ENCODE measurements around the gene RAB8B. TPM values are rescaled to one million over a fixed set of nuclear protein-coding genes. Genes with fewer than 3 reads are reported as not detected.

RAB8B gene
- total and polyA plus RNA-seq, 9 of the 15 experiments (the other 6 are each of a cell fraction or from before 2014, with no cell fraction given) = 7.8 to 32.1 (median 24.2) TPM

DNA sequence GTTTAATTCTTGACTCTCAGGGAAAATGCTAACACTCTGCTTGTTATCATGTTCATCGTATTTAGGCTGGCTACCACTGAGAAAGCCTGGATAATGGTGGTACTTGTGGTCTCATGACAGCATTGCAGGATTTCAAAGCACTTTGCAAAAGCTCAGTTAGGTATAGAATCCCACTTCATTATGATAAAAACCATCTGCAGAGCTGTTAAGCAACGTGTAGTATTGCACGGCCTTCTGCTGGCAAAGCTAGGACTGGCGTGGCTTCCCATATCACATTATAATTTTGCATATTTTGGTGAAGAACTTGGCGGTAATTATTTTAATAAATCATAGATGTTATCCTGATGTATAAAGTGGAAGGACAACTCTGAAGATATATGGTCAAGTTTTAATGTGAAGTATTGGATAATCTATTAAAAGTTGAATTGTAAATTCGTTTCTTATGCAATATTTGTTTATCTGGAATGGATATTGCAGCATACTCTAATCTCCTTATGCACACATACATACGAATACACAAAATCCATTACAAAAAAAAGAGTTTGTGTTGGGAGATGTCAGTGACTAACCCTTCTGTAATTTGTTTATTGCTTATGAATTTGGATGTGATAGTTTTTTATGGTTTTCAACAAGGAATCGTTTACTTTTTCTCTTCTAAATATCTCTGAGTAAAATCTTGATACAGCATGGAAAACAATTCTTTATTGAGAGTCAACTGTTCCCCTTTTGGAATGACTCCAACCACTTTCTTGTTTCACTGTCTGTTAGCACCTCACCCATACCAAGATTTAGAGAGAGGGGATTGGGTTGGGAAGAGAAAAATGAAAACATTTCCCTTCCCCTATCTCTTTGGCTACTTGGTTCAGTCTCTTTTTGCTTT is 9.2 kb downstream of the RAB8B start (continued):
- TF ChIP-seq, protein P1, sequence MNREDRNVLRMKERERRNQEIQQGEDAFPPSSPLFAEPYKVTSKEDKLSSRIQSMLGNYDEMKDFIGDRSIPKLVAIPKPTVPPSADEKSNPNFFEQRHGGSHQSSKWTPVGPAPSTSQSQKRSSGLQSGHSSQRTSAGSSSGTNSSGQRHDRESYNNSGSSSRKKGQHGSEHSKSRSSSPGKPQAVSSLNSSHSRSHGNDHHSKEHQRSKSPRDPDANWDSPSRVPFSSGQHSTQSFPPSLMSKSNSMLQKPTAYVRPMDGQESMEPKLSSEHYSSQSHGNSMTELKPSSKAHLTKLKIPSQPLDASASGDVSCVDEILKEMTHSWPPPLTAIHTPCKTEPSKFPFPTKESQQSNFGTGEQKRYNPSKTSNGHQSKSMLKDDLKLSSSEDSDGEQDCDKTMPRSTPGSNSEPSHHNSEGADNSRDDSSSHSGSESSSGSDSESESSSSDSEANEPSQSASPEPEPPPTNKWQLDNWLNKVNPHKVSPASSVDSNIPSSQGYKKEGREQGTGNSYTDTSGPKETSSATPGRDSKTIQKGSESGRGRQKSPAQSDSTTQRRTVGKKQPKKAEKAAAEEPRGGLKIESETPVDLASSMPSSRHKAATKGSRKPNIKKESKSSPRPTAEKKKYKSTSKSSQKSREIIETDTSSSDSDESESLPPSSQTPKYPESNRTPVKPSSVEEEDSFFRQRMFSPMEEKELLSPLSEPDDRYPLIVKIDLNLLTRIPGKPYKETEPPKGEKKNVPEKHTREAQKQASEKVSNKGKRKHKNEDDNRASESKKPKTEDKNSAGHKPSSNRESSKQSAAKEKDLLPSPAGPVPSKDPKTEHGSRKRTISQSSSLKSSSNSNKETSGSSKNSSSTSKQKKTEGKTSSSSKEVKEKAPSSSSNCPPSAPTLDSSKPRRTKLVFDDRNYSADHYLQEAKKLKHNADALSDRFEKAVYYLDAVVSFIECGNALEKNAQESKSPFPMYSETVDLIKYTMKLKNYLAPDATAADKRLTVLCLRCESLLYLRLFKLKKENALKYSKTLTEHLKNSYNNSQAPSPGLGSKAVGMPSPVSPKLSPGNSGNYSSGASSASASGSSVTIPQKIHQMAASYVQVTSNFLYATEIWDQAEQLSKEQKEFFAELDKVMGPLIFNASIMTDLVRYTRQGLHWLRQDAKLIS (CRISPR knock-in tag; IDR thresholded peaks at IDR 0.05) = no peak
- TF ChIP-seq HMG20A (CRISPR knock-in tag; conservative IDR thresholded peaks at IDR 0.05) (no peak), ZBTB8A (IDR thresholded peaks at IDR 0.05; ENCODE audit: partially characterized antibody) (no peak), NFIC (IDR thresholded peaks at IDR 0.05) (peak; percentile 77), ZNF239 (CRISPR knock-in tag; IDR thresholded peaks at IDR 0.05) (no peak), PHB (CRISPR knock-in tag; IDR thresholded peaks at IDR 0.05) (no peak), ZFPM2 (CRISPR knock-in tag; IDR thresholded peaks at IDR 0.05) (no peak), NFATC3 (IDR thresholded peaks at IDR 0.05) (no peak), MCM7 (IDR thresholded peaks at IDR 0.05) (no peak), ARNT (IDR thresholded peaks at IDR 0.05) (0 out of 4 replicates have a peak, but pooled peaks of 1 of the 2 experiments have one; percentile 31), FOXJ3 (CRISPR knock-in tag; IDR thresholded peaks at IDR 0.05) (no peak), TAF1 (IDR thresholded peaks at IDR 0.05; ENCODE audit: control insufficient read depth, extremely low read depth, insufficient read depth, low read length, severe bottlenecking) (no peak), TCF3 (CRISPR knock-in tag; IDR thresholded peaks at IDR 0.05) (0 out of 2 replicates have a peak, but pooled peaks have one; percentile 3), POLR3G (IDR thresholded peaks at IDR 0.05; ENCODE audit: extremely low read depth, insufficient read length, insufficient replicate concordance) (no peak), ATF7 (IDR thresholded peaks at IDR 0.05) (peak; percentile 88), CCAR2 (IDR thresholded peaks at IDR 0.05; ENCODE audit: low read depth, low read length) (no peak), MAFG (tag; conservative IDR thresholded peaks at IDR 0.05) (no peak), NFE2L1 (tag; IDR thresholded peaks at IDR 0.05; ENCODE audit: borderline replicate concordance, low read depth) (no peak), HDAC2 (IDR thresholded peaks at IDR 0.05) (no peak)
- TF ChIP-seq, protein P2, sequence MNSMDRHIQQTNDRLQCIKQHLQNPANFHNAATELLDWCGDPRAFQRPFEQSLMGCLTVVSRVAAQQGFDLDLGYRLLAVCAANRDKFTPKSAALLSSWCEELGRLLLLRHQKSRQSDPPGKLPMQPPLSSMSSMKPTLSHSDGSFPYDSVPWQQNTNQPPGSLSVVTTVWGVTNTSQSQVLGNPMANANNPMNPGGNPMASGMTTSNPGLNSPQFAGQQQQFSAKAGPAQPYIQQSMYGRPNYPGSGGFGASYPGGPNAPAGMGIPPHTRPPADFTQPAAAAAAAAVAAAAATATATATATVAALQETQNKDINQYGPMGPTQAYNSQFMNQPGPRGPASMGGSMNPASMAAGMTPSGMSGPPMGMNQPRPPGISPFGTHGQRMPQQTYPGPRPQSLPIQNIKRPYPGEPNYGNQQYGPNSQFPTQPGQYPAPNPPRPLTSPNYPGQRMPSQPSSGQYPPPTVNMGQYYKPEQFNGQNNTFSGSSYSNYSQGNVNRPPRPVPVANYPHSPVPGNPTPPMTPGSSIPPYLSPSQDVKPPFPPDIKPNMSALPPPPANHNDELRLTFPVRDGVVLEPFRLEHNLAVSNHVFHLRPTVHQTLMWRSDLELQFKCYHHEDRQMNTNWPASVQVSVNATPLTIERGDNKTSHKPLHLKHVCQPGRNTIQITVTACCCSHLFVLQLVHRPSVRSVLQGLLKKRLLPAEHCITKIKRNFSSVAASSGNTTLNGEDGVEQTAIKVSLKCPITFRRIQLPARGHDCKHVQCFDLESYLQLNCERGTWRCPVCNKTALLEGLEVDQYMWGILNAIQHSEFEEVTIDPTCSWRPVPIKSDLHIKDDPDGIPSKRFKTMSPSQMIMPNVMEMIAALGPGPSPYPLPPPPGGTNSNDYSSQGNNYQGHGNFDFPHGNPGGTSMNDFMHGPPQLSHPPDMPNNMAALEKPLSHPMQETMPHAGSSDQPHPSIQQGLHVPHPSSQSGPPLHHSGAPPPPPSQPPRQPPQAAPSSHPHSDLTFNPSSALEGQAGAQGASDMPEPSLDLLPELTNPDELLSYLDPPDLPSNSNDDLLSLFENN (IDR thresholded peaks at IDR 0.05; ENCODE audit: low read depth in 2 of 2, low read length in 2 of 2) = no peak
- TF ChIP-seq, protein P3, sequence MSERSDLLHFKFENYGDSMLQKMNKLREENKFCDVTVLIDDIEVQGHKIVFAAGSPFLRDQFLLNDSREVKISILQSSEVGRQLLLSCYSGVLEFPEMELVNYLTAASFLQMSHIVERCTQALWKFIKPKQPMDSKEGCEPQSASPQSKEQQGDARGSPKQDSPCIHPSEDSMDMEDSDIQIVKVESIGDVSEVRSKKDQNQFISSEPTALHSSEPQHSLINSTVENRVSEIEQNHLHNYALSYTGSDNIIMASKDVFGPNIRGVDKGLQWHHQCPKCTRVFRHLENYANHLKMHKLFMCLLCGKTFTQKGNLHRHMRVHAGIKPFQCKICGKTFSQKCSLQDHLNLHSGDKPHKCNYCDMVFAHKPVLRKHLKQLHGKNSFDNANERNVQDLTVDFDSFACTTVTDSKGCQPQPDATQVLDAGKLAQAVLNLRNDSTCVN (CRISPR knock-in tag; IDR thresholded peaks at IDR 0.05) = no peak
